ENCODE data around the gene MBTPS1.

GRCh38 chr16:84024854-84025253, 91.9 kb downstream of the MBTPS1 start:
- TF ChIP-seq USF2 (CRISPR knock-in tag; IDR thresholded peaks at IDR 0.05) (no peak), ESRRA (CRISPR knock-in tag; IDR thresholded peaks at IDR 0.05; ENCODE audit: borderline replicate concordance) (no peak), ATF2 (CRISPR knock-in tag; IDR thresholded peaks at IDR 0.05; ENCODE audit: borderline replicate concordance, low read depth) (no peak)
